H1 (cell line): Measurements from ENCODE around the gene CRTC1. TPM values are rescaled to one million over a fixed set of nuclear protein-coding genes. Genes with fewer than 3 reads are reported as not detected.

Source experiments
- CTCF ChIA-PET: fragments of 300-600 bp; sonication (Branson Sonifier 250); formaldehyde crosslinking; loops from one replicate; lab custom pipeline; 2021; ENCODE audit not compliant: partially characterized antibody; lab: Charles Lee
- POLR2A ChIA-PET: fragments of 300-600 bp; sonication (Branson Sonifier 250); formaldehyde crosslinking; loops from one replicate; lab custom pipeline; 2021; ENCODE audit warnings: inconsistent platforms; ENCODE audit not compliant: partially characterized antibody; lab: Charles Lee
- DNase-seq, 2 experiments: peaks; one replicate each; pipeline versions ENCODE4 v3.0.0 to v3.0.0-alpha.2; 2010 to 2022; ENCODE audit warnings: low spot score in 2 of 2, low read depth in 1 of 2, mixed read lengths in 1 of 2
- FAIRE-seq: peaks from 2 replicates; lab custom pipeline; 2011; peaks lifted over from hg19 to GRCh38; lab: Jason Lieb, UNC
- H2AFZ ChIP-seq: 2 replicates; pipeline ENCODE4 v1.8.1; 2012; ENCODE audit warnings: low read length, inconsistent platforms
- H2AK5ac ChIP-seq: 2 replicates; pipeline ENCODE4 v1.6.1; 2013; ENCODE audit warnings: low read depth, low read length
- H2BK120ac ChIP-seq: replicated peaks from 2 replicates; pipeline ENCODE3; 2013; ENCODE audit warnings: low read depth, low read length, inconsistent platforms
- H2BK12ac ChIP-seq: 2 replicates; pipeline ENCODE4 v1.6.1; 2013; ENCODE audit warnings: low read depth, low read length
- H2BK15ac ChIP-seq: 2 replicates; pipeline ENCODE4 v1.6.1; 2013; ENCODE audit warnings: low read length
- H2BK20ac ChIP-seq: 2 replicates; pipeline ENCODE4 v1.6.1; 2013; ENCODE audit warnings: low read length
- H2BK5ac ChIP-seq: 2 replicates; pipeline ENCODE4 v1.6.1; 2013; ENCODE audit warnings: low read depth, low read length
- H3K14ac ChIP-seq: 2 replicates; pipeline ENCODE4 v1.6.1; 2013; ENCODE audit warnings: inconsistent platforms; ENCODE audit not compliant: insufficient read length
- H3K18ac ChIP-seq: 2 replicates; pipeline ENCODE4 v1.6.1; 2013; ENCODE audit warnings: low read length; ENCODE audit errors: extremely low read depth
- H3K23ac ChIP-seq: 2 replicates; pipeline ENCODE4 v1.6.1; 2013; ENCODE audit warnings: inconsistent platforms; ENCODE audit not compliant: insufficient read length
- H3K23me2 ChIP-seq: 2 replicates; pipeline ENCODE4 v1.6.1; 2013; ENCODE audit warnings: low read depth, low read length
- H3K27ac ChIP-seq: 2 replicates; pipeline ENCODE4 v1.6.1; 2011; ENCODE audit warnings: low read depth, low read length, inconsistent platforms
- H3K27me3 ChIP-seq, 4 experiments: replicated peaks in 1 of 4; 1 replicate in 1 of 4; 2 replicates in 3 of 4; pipeline versions ENCODE4 v1.6.1 to v1.8.1; 2011 to 2013; ENCODE audit warnings: low read length in 3 of 4, mild to moderate bottlenecking in 3 of 4, inconsistent platforms in 2 of 4, mixed read lengths in 2 of 4, moderate library complexity in 1 of 4; ENCODE audit not compliant: control insufficient read depth in 3 of 4, insufficient read depth in 3 of 4; ENCODE audit errors: extremely low read depth in 1 of 4
- H3K36me3 ChIP-seq, 4 experiments: 2 replicates each; pipeline versions ENCODE4 v1.6.1 to v1.8.1; 2011 to 2013; ENCODE audit warnings: mild to moderate bottlenecking in 4 of 4, low read length in 3 of 4, moderate library complexity in 2 of 4, control low read depth in 1 of 4, inconsistent platforms in 1 of 4; ENCODE audit not compliant: insufficient read depth in 4 of 4, control insufficient read depth in 2 of 4
- H3K4ac ChIP-seq: replicated peaks from 2 replicates; pipeline ENCODE3; 2013; ENCODE audit warnings: low read length, low read depth, mixed read lengths, inconsistent platforms; ENCODE audit not compliant: insufficient read length
- H3K4me1 ChIP-seq, 4 experiments: replicated peaks in 1 of 4; 1 replicate in 1 of 4; 2 replicates in 3 of 4; pipeline versions ENCODE4 v1.6.1 to v1.8.1; 2011 to 2013; ENCODE audit warnings: low read length in 3 of 4, inconsistent platforms in 2 of 4, mixed read lengths in 1 of 4; ENCODE audit not compliant: insufficient read depth in 4 of 4, control insufficient read depth in 3 of 4
- H3K4me2 ChIP-seq, 2 experiments: 2 replicates each; pipeline versions ENCODE4 v1.6.1 to v1.8.1; 2011 to 2013; ENCODE audit warnings: low read depth in 2 of 2, low read length in 2 of 2, control low read depth in 1 of 2, inconsistent platforms in 1 of 2, mild to moderate bottlenecking in 1 of 2; ENCODE audit not compliant: insufficient read depth in 1 of 2
- H3K4me3 ChIP-seq, 4 experiments: fragments of 200-600, 300-600 bp in 1 of 4; sonication (generic), shearing (Covaris generic), sonication (Bioruptor Twin) in 1 of 4; 2 replicates each; pipeline versions ENCODE4 v1.5.1 to v1.8.1; 2011 to 2016; ENCODE audit warnings: low read length in 4 of 4, low read depth in 3 of 4, control low read depth in 2 of 4, inconsistent platforms in 2 of 4, mild to moderate bottlenecking in 2 of 4, mixed read lengths in 1 of 4, moderate library complexity in 1 of 4; ENCODE audit not compliant: insufficient read depth in 2 of 4; ENCODE audit errors: extremely low read depth in 1 of 4
- H3K56ac ChIP-seq: replicated peaks from 2 replicates; pipeline ENCODE3; 2013; ENCODE audit warnings: low read depth, mild to moderate bottlenecking, mixed read lengths, low read length, inconsistent platforms; ENCODE audit not compliant: insufficient read length
- H3K79me1 ChIP-seq: 2 replicates; pipeline ENCODE4 v1.6.1; 2013; ENCODE audit warnings: low read depth, low read length, control low read depth
- H3K79me2 ChIP-seq, 2 experiments: 2 replicates each; pipeline versions ENCODE4 v1.6.1 to v1.8.1; 2012 to 2013; ENCODE audit warnings: low read length in 2 of 2, mild to moderate bottlenecking in 2 of 2, inconsistent platforms in 1 of 2; ENCODE audit not compliant: insufficient read depth in 2 of 2, control insufficient read depth in 1 of 2
- H3K9ac ChIP-seq, 4 experiments: replicated peaks in 1 of 4; 1 replicate in 1 of 4; 2 replicates in 3 of 4; pipeline versions ENCODE4 v1.6.1 to v1.8.1; 2011 to 2013; ENCODE audit warnings: low read depth in 3 of 4, low read length in 3 of 4, control low read depth in 2 of 4, mild to moderate bottlenecking in 2 of 4, moderate library complexity in 2 of 4, inconsistent platforms in 1 of 4; ENCODE audit errors: extremely low read depth in 1 of 4
- H3K9me3 ChIP-seq, 2 experiments: 2 replicates each; pipeline versions ENCODE4 v1.6.1 to v1.8.1; 2012 to 2013; ENCODE audit warnings: mild to moderate bottlenecking in 2 of 2, moderate library complexity in 2 of 2, control low read depth in 1 of 2, inconsistent platforms in 1 of 2, low read depth in 1 of 2, low read length in 1 of 2, mixed read lengths in 1 of 2; ENCODE audit not compliant: insufficient read depth in 2 of 2
- H4K20me1 ChIP-seq, 2 experiments: replicated peaks in 1 of 2; 2 replicates each; pipeline versions ENCODE3 to v1.8.1; 2011 to 2013; ENCODE audit warnings: inconsistent platforms in 2 of 2, low read length in 2 of 2, mild to moderate bottlenecking in 1 of 2; ENCODE audit not compliant: insufficient read depth in 2 of 2, control insufficient read depth in 1 of 2
- H4K5ac ChIP-seq: 2 replicates; pipeline ENCODE4 v1.6.1; 2013; ENCODE audit warnings: low read length, low read depth, mixed read lengths, inconsistent platforms; ENCODE audit not compliant: insufficient read length
- H4K8ac ChIP-seq: 2 replicates; pipeline ENCODE4 v1.8.0; 2013; ENCODE audit warnings: mild to moderate bottlenecking, moderate library complexity, low read length, inconsistent platforms; ENCODE audit not compliant: insufficient read depth; ENCODE audit errors: extremely low read depth
- H4K91ac ChIP-seq: replicated peaks from 2 replicates; pipeline ENCODE3; 2013; ENCODE audit warnings: low read length, mixed read lengths, inconsistent platforms; ENCODE audit not compliant: insufficient read length
- CEBPB ChIP-seq: IDR thresholded peaks from 2 replicates; pipeline ENCODE4 v1.6.1; 2012; ENCODE audit warnings: low read depth, low read length
- CHD2 ChIP-seq: IDR thresholded peaks from 2 replicates; pipeline ENCODE4 v1.6.1; 2012; ENCODE audit warnings: low read length, improper control_type of control experiment
- EP300 ChIP-seq, 2 experiments: IDR thresholded peaks; 1 replicate in 1 of 2; 2 replicates in 1 of 2; pipeline ENCODE4 v1.6.1; 2011 to 2012; ENCODE audit warnings: low read depth in 2 of 2, low read length in 2 of 2, mild to moderate bottlenecking in 2 of 2, borderline replicate concordance in 1 of 2, inconsistent platforms in 1 of 2, moderate library complexity in 1 of 2
- HDAC2 ChIP-seq, 2 experiments: fragments of 300-600 bp in 1 of 2; sonication (generic) in 1 of 2; IDR thresholded peaks; 2 replicates each; pipeline ENCODE4 v1.6.1; 2011 to 2012; ENCODE audit warnings: low read depth in 2 of 2, low read length in 2 of 2, mild to moderate bottlenecking in 2 of 2, moderate library complexity in 2 of 2, borderline replicate concordance in 1 of 2, inconsistent platforms in 1 of 2
- HDAC6 ChIP-seq: IDR thresholded peaks from one replicate; pipeline ENCODE4 v1.7.1; 2012; ENCODE audit warnings: low read depth, mild to moderate bottlenecking, inconsistent platforms, low read length, moderate library complexity
- KDM4A ChIP-seq: IDR thresholded peaks from one replicate; pipeline ENCODE4 v1.7.1; 2012; ENCODE audit warnings: low read depth, mild to moderate bottlenecking, moderate library complexity, low read length, inconsistent platforms; ENCODE audit not compliant: severe bottlenecking
- POLR2AphosphoS5 ChIP-seq: IDR thresholded peaks from 2 replicates; pipeline ENCODE4 v1.6.1; 2011; ENCODE audit warnings: low read depth, low read length
- SIRT6 ChIP-seq: IDR thresholded peaks from one replicate; pipeline ENCODE4 v1.7.1; 2012; ENCODE audit warnings: low read length, inconsistent platforms
- SP2 ChIP-seq: IDR thresholded peaks from 2 replicates; pipeline ENCODE4 v1.6.1; 2012; ENCODE audit warnings: mild to moderate bottlenecking, low read length, inconsistent platforms
- SRF ChIP-seq: IDR thresholded peaks from 2 replicates; pipeline ENCODE4 v1.6.1; 2011; ENCODE audit warnings: mild to moderate bottlenecking, low read depth, low read length, moderate library complexity
- TAF7 ChIP-seq: optimal IDR thresholded peaks from 2 replicates; pipeline ENCODE3; 2011; ENCODE audit warnings: low read depth, mild to moderate bottlenecking, inconsistent platforms, low read length, moderate library complexity, borderline replicate concordance
- WGBS, 2 experiments: shearing (Covaris generic) in 1 of 2; methylation state at CpG; one replicate each; pipeline versions ENCODE4 v1.1.6 to v1.1.7; 2013 to 2015; ENCODE audit warnings: low lambda C conversion rate in 2 of 2, mixed read lengths in 2 of 2, inconsistent platforms in 1 of 2, low coverage in 1 of 2, missing lambda C conversion rate in 1 of 2; ENCODE audit not compliant: insufficient replicate concordance in 2 of 2, insufficient coverage in 1 of 2, insufficient read length in 1 of 2; ENCODE audit errors: extremely low coverage in 1 of 2, missing lambda C conversion rate in 1 of 2; 5-methylcytosine and 5-hydroxymethylcytosine counted together
- polyA plus RNA-seq, 7 experiments: library from polyadenylated mRNA; depleted of rRNA in 3 of 7; stranded (reverse) in 5 of 7; unstranded in 2 of 7; fragments of >200 nt in 5 of 7; fragments of 200-250 nt in 2 of 7; gene quantifications; 1 replicate in 5 of 7; 2 replicates in 1 of 7; 4 replicates in 1 of 7; pipeline versions ENCODE4 v1.2.1 to v1.2.3, GENCODE V29; 2011 to 2013; ENCODE audit warnings: missing spikeins in 2 of 7, mixed read lengths in 2 of 7
- total RNA-seq: library from RNA; stranded (reverse); fragmentation: NEBNext Ultra II Directional; extraction: Animal tissue kit (Norgen Biotek cat#: 25700); gene quantifications from 2 replicates; pipeline ENCODE4 v1.2.1, GENCODE V29; 2021
- TF ChIP-seq, protein P1 (sequence below), 3 experiments: IDR thresholded peaks; 1 replicate in 2 of 3; 2 replicates in 1 of 3; pipeline versions ENCODE4 v1.5.1 to v1.6.1; 2011; ENCODE audit warnings: low read length in 3 of 3, mild to moderate bottlenecking in 3 of 3, inconsistent platforms in 2 of 3, low read depth in 1 of 3, moderate library complexity in 1 of 3; ENCODE audit not compliant: insufficient read depth in 1 of 3; ENCODE audit errors: control extremely low read depth in 1 of 3

CRTC1 gene
- total and polyA plus RNA-seq, 2 of the 8 experiments (the other 6 are each of a cell fraction or from before 2014, with no cell fraction given): 2.9 to 8.5 TPM

DNA sequence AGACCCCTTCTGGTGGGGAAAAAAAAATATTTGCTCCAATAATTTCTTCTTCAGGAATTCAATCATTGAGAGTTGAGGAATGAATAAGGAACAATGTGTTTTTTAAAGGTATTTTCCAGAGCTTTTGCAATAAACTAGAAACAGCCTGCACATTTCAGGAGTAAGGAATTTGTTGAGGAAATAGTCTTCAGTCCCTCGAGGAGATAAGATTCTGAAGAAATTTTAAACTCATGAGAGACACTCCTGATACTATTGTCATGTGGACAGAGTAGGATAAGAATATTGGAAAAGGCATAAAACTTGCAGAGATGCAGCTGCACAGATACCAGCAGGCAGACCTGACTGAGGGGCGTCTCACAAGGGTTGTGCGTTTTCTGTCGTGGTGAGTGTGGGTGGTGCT, 71.0 kb downstream of the CRTC1 start:
- no peak overlapping the region for H3K14ac ChIP-seq
- H3K4me1 ChIP-seq: peaks cover 0 to 9% (median 4%) of the 10 kb centered on the region in 4 experiments; a peak in 5 of 7 replicates
- H2BK12ac ChIP-seq: no peak overlapping the region
- H4K5ac ChIP-seq: no peak overlapping the region
- H3K27ac ChIP-seq: no peak overlapping the region
- H3K4me3 ChIP-seq: no peak overlapping the region
- no peaks in the 10 kb centered on the region for H3K79me1 ChIP-seq
- no peak overlapping the region for H3K4me2 ChIP-seq
- no peaks in the 10 kb centered on the region for H3K36me3 ChIP-seq
- H3K23ac ChIP-seq: no peak overlapping the region
- no peak overlapping the region for H4K91ac ChIP-seq
- H4K8ac ChIP-seq: no peak overlapping the region
- no peak overlapping the region for H2BK5ac ChIP-seq
- peaks cover 1 to 3% of the 10 kb centered on the region in 2 experiments for H4K20me1 ChIP-seq
- WGBS, 2 experiments: 97% methylated on average over 4 of the region's 4 CpGs; no CpG with 5 or more reads in 1 of the 2 experiments
- no peak overlapping the region for H2BK120ac ChIP-seq
- H3K18ac ChIP-seq: no peak overlapping the region
- H3K79me2 ChIP-seq: no peaks in the 10 kb centered on the region
- H3K27me3 ChIP-seq: peaks cover 0 to 3% (median 0%) of the 10 kb centered on the region in 4 experiments; a peak in 1 of 7 replicates
- no peaks in the 10 kb centered on the region for H3K23me2 ChIP-seq
- no peak overlapping the region for H3K9ac ChIP-seq
- H3K9me3 ChIP-seq: no peaks in the 10 kb centered on the region
- H2BK15ac ChIP-seq: no peak overlapping the region
- FAIRE-seq (no peak), DNase-seq (no peak)
- no peak overlapping the region for H2AK5ac ChIP-seq
- ChIA-PET CTCF (interaction anchor here (0.6 to 1.0 kb wide), 2 partner anchors 13 to 62 kb away, joined by 3 read pairs; no protein-coding TSS in a partner anchor), POLR2A (no interaction called here)
- H3K56ac ChIP-seq: no peak overlapping the region
- no peak overlapping the region for H2BK20ac ChIP-seq
- no peak overlapping the region for H2AFZ ChIP-seq
- H3K4ac ChIP-seq: no peak overlapping the region
- no peak for TF ChIP-seq CEBPB
- no peak for TF ChIP-seq SRF
- no peak for TF ChIP-seq EP300 (IDR thresholded peaks at IDR 0.05; ENCODE audit: borderline replicate concordance in 1 of 2, low read depth in 2 of 2, low read length in 2 of 2)
- TF ChIP-seq KDM4A: no peak
- TF ChIP-seq SIRT6: no peak
- no peak for TF ChIP-seq CHD2
- no peak for TF ChIP-seq HDAC2 (IDR thresholded peaks at IDR 0.05; ENCODE audit: borderline replicate concordance in 1 of 2, low read depth in 2 of 2, low read length in 2 of 2)
- no peak for TF ChIP-seq POLR2AphosphoS5
- TF ChIP-seq SP2: no peak
- TF ChIP-seq HDAC6: no peak
- no peak for TF ChIP-seq TAF7
- TF ChIP-seq, protein P1, sequence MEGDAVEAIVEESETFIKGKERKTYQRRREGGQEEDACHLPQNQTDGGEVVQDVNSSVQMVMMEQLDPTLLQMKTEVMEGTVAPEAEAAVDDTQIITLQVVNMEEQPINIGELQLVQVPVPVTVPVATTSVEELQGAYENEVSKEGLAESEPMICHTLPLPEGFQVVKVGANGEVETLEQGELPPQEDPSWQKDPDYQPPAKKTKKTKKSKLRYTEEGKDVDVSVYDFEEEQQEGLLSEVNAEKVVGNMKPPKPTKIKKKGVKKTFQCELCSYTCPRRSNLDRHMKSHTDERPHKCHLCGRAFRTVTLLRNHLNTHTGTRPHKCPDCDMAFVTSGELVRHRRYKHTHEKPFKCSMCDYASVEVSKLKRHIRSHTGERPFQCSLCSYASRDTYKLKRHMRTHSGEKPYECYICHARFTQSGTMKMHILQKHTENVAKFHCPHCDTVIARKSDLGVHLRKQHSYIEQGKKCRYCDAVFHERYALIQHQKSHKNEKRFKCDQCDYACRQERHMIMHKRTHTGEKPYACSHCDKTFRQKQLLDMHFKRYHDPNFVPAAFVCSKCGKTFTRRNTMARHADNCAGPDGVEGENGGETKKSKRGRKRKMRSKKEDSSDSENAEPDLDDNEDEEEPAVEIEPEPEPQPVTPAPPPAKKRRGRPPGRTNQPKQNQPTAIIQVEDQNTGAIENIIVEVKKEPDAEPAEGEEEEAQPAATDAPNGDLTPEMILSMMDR (IDR thresholded peaks at IDR 0.05; ENCODE audit: control extremely low read depth in 1 of 3, insufficient read depth in 1 of 3, low read depth in 1 of 3, low read length in 3 of 3): no peak
